ENCODE results near the gene SPEM1. TPM values are rescaled to one million over a fixed set of nuclear protein-coding genes. Genes with fewer than 3 reads are reported as not detected.

The SPEM1 gene
- polyA plus RNA-seq, 1 donor, result not detected

- H3K4me1 ChIP-seq (ENCODE audit: control insufficient read depth, insufficient read depth, low read length), result peaks cover 28% of the 10 kb centered on the region
- no peaks in the 10 kb centered on the region for H3K36me3 ChIP-seq (ENCODE audit: control insufficient read depth, insufficient read depth, low read length)
- WGBS (ENCODE audit: insufficient coverage, low lambda C conversion rate), result no CpG with 5 or more reads among the region's 2 CpGs
- H3K9me3 ChIP-seq (ENCODE audit: control insufficient read depth, low read depth, low read length), result peaks cover 3% of the 10 kb centered on the region
- no peak overlapping the region for H3K4me3 ChIP-seq (ENCODE audit: low read length)
- DNase-seq, result no peak
- peaks cover 85% of the 10 kb centered on the region for H3K27me3 ChIP-seq (ENCODE audit: control insufficient read depth, insufficient read depth, low read length)
- no peak overlapping the region for H3K27ac ChIP-seq (ENCODE audit: low read length)
These were observed 22.0 kb downstream of the SPEM1 start for GRCh38 chr17:7442142-7442541.

GRCh38 chr17:7443499-7444485 is 23.7 kb downstream of the SPEM1 start:
- 100% methylated on average over 2 of the region's 7 CpGs for WGBS (ENCODE audit: insufficient coverage, low lambda C conversion rate)

GRCh38 chr17:7444682-7445618 is 24.8 kb downstream of the SPEM1 start, which contains the start of gene CHRNB1:
Gene CHRNB1, plus strand, starts transcription at chr17:7445061. Its CDS starts 67 bp downstream, at chr17:7445128.
- Histone ChIP-seq H3K9me3 (ENCODE audit: control insufficient read depth, low read depth, low read length) (peaks cover 3% of the 10 kb centered on the region), H3K27me3 (ENCODE audit: control insufficient read depth, insufficient read depth, low read length) (peaks cover 73% of the 10 kb centered on the region), H3K36me3 (ENCODE audit: control insufficient read depth, insufficient read depth, low read length) (no peaks in the 10 kb centered on the region), H3K4me3 (ENCODE audit: low read length) (peak within 1 kb of the TSS; percentile 44), H3K27ac (ENCODE audit: low read length) (no peak within 1 kb of the TSS), H3K4me1 (ENCODE audit: control insufficient read depth, insufficient read depth, low read length) (peaks cover 17% of the 10 kb centered on the region)
- DNase-seq, result peak; percentile 38 to 60
- no CpG with 5 or more reads among the region's 51 CpGs for WGBS (ENCODE audit: insufficient coverage, low lambda C conversion rate)

More at GRCh38 chr17:7443499-7444485, 23.7 kb downstream of the SPEM1 start:
- H3K4me3 ChIP-seq (ENCODE audit: low read length), result no peak overlapping the region
- H3K9me3 ChIP-seq (ENCODE audit: control insufficient read depth, low read depth, low read length), result peaks cover 3% of the 10 kb centered on the region
- DNase-seq, result no peak
- no peaks in the 10 kb centered on the region for H3K36me3 ChIP-seq (ENCODE audit: control insufficient read depth, insufficient read depth, low read length)
- H3K27me3 ChIP-seq (ENCODE audit: control insufficient read depth, insufficient read depth, low read length), result peaks cover 83% of the 10 kb centered on the region
- no peak overlapping the region for H3K27ac ChIP-seq (ENCODE audit: low read length)
- H3K4me1 ChIP-seq (ENCODE audit: control insufficient read depth, insufficient read depth, low read length), result peaks cover 20% of the 10 kb centered on the region

GRCh38 chr17:7445619-7445968 is 25.5 kb downstream of the SPEM1 start:
- Histone ChIP-seq H3K27me3 (ENCODE audit: control insufficient read depth, insufficient read depth, low read length) (peaks cover 66% of the 10 kb centered on the region), H3K36me3 (ENCODE audit: control insufficient read depth, insufficient read depth, low read length) (no peaks in the 10 kb centered on the region), H3K9me3 (ENCODE audit: control insufficient read depth, low read depth, low read length) (peaks cover 3% of the 10 kb centered on the region), H3K4me1 (ENCODE audit: control insufficient read depth, insufficient read depth, low read length) (peaks cover 11% of the 10 kb centered on the region), H3K27ac (ENCODE audit: low read length) (no peak overlapping the region), H3K4me3 (ENCODE audit: low read length) (peak overlapping the region; percentile 44)
- peak; percentile 72 to 79 for DNase-seq
- WGBS (ENCODE audit: insufficient coverage, low lambda C conversion rate), result no CpG with 5 or more reads among the region's 16 CpGs

- Histone ChIP-seq H3K9me3 (ENCODE audit: control insufficient read depth, low read depth, low read length) (peaks cover 3% of the 10 kb centered on the region), H3K4me3 (ENCODE audit: low read length) (no peak overlapping the region), H3K27me3 (ENCODE audit: control insufficient read depth, insufficient read depth, low read length) (peaks cover 40% of the 10 kb centered on the region), H3K27ac (ENCODE audit: low read length) (no peak overlapping the region), H3K4me1 (ENCODE audit: control insufficient read depth, insufficient read depth, low read length) (peaks cover 8% of the 10 kb centered on the region), H3K36me3 (ENCODE audit: control insufficient read depth, insufficient read depth, low read length) (no peaks in the 10 kb centered on the region)
- DNase-seq, result no peak
- WGBS (ENCODE audit: insufficient coverage, low lambda C conversion rate), result no CpG with 5 or more reads among the region's 7 CpGs
These were observed 28.3 kb downstream of the SPEM1 start for GRCh38 chr17:7448461-7448860.

GRCh38 chr17:7459961-7460545 is 39.9 kb downstream of the SPEM1 start:
- DNase-seq, result no peak

GRCh38 chr17:7460850-7461660 is 40.9 kb downstream of the SPEM1 start:
- Histone ChIP-seq H3K4me3 (ENCODE audit: low read length) (no peak overlapping the region), H3K27me3 (ENCODE audit: control insufficient read depth, insufficient read depth, low read length) (no peaks in the 10 kb centered on the region), H3K9me3 (ENCODE audit: control insufficient read depth, low read depth, low read length) (no peaks in the 10 kb centered on the region), H3K36me3 (ENCODE audit: control insufficient read depth, insufficient read depth, low read length) (peaks cover 46% of the 10 kb centered on the region), H3K27ac (ENCODE audit: low read length) (no peak overlapping the region), H3K4me1 (ENCODE audit: control insufficient read depth, insufficient read depth, low read length) (peaks cover 6% of the 10 kb centered on the region)
- DNase-seq, result no peak
- no CpG with 5 or more reads among the region's 7 CpGs for WGBS (ENCODE audit: insufficient coverage, low lambda C conversion rate)

More at GRCh38 chr17:7459961-7460545, 39.9 kb downstream of the SPEM1 start:
- Histone ChIP-seq H3K4me3 (ENCODE audit: low read length) (no peak overlapping the region), H3K36me3 (ENCODE audit: control insufficient read depth, insufficient read depth, low read length) (peaks cover 36% of the 10 kb centered on the region), H3K9me3 (ENCODE audit: control insufficient read depth, low read depth, low read length) (no peaks in the 10 kb centered on the region), H3K27ac (ENCODE audit: low read length) (no peak overlapping the region), H3K27me3 (ENCODE audit: control insufficient read depth, insufficient read depth, low read length) (no peaks in the 10 kb centered on the region), H3K4me1 (ENCODE audit: control insufficient read depth, insufficient read depth, low read length) (peaks cover 7% of the 10 kb centered on the region)
- WGBS (ENCODE audit: insufficient coverage, low lambda C conversion rate), result 57% methylated on average over 1 of the region's 3 CpGs

GRCh38 chr17:7462474-7463371 is 42.6 kb downstream of the SPEM1 start:
- no peak overlapping the region for H3K27ac ChIP-seq (ENCODE audit: low read length)
- no peak overlapping the region for H3K4me3 ChIP-seq (ENCODE audit: low read length)
- no peaks in the 10 kb centered on the region for H3K4me1 ChIP-seq (ENCODE audit: control insufficient read depth, insufficient read depth, low read length)
- DNase-seq, result no peak
- H3K9me3 ChIP-seq (ENCODE audit: control insufficient read depth, low read depth, low read length), result no peaks in the 10 kb centered on the region
- H3K36me3 ChIP-seq (ENCODE audit: control insufficient read depth, insufficient read depth, low read length), result peaks cover 62% of the 10 kb centered on the region
- no peaks in the 10 kb centered on the region for H3K27me3 ChIP-seq (ENCODE audit: control insufficient read depth, insufficient read depth, low read length)
- WGBS (ENCODE audit: insufficient coverage, low lambda C conversion rate), result 100% methylated on average over 1 of the region's 44 CpGs

- DNase-seq, result no peak
- H3K9me3 ChIP-seq (ENCODE audit: control insufficient read depth, low read depth, low read length), result no peaks in the 10 kb centered on the region
- H3K36me3 ChIP-seq (ENCODE audit: control insufficient read depth, insufficient read depth, low read length), result peaks cover 66% of the 10 kb centered on the region
- WGBS (ENCODE audit: insufficient coverage, low lambda C conversion rate), result no CpG with 5 or more reads among the region's 14 CpGs
- no peak overlapping the region for H3K27ac ChIP-seq (ENCODE audit: low read length)
- no peak overlapping the region for H3K4me3 ChIP-seq (ENCODE audit: low read length)
- no peaks in the 10 kb centered on the region for H3K27me3 ChIP-seq (ENCODE audit: control insufficient read depth, insufficient read depth, low read length)
- no peaks in the 10 kb centered on the region for H3K4me1 ChIP-seq (ENCODE audit: control insufficient read depth, insufficient read depth, low read length)
These were observed 43.3 kb downstream of the SPEM1 start for GRCh38 chr17:7463372-7463846.

Data from large intestine (tissue), 3 donors.